LoVo (cell line): ENCODE data around the gene SYNDIG1.

Experiments used
- DNase-seq: peaks from one replicate; pipeline ENCODE4 v3.0.0-alpha.2; 2016; ENCODE audit warnings: low spot score

Gene SYNDIG1

GRCh38 chr20:24473435-24474223 is 4.2 kb downstream of the SYNDIG1 start:
- no peak for DNase-seq

DNA sequence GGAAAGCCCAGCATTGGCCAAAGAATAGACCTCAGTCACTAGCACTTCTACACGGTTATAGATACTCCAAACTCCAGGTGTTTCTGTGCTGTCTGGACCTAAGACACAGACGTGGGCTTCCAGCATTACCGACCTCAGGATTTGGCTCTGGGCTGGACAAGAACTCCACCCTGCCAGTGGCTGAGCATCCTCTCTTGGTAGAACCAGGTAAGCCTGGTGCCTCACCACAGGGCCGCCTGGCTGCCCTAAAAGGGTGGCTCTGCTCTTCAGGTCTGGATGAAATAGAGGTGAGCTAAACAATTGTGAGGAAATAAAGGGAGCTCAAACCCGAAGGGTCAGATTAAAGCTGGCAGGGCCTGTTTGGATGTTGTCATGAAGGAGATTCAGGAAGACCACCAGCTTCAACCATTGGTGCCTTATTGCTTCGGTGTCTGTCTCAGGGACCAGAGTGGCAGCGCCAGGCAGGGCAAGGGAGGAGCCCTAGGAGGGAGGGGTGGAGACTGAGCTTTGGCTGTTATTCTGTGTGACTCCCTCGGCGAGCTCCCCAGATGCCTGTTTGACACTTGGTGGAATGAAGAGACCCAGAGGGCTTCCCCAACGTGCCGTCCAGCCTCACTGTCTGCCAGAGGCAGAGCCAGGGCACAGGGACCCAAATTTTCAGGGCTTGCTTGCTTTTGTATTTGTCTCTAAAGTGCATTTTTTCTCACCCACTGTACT is 8.6 kb downstream of the SYNDIG1 start:
- no peak for DNase-seq

DNA sequence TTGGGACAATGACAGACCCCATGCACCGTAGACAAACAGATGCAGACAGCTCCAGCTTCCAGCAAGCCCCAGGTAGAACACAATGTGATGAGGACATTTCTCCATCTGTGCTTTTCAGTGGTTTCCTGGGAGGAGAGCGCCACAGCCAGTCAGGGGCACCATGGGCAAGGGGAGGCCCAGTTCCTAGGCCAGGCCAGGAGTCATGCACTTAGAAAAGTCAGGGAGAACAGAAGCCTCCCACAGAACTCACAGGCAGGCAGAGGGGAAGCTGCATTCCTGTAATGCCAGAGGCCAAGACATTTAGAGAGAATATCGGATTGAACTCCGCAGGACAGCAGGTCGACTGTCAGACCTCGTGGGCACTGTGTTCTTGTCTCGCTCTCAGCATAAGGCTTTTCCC is 9.2 kb downstream of the SYNDIG1 start:
- DNase-seq: no peak

DNA sequence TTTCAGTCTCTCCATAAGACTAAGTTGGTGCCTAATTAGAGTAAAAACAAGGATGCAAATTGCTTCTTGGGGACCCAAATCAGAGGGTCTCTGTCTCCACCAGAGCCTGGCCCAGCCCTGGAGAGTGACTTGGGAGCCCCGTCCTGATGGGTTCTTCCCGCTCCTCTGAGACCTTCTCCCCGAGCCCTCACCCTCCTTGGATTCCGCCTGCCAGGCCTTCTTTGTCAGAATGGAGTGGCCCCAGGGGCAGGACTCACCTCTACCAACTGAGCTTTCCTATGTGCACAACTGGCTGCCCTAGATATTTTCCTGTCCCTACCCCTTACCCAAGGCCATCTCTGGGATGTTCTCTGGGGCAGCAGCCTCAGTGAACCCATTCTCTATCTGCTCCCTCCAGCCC is 9.7 kb downstream of the SYNDIG1 start:
- DNase-seq: no peak

DNA sequence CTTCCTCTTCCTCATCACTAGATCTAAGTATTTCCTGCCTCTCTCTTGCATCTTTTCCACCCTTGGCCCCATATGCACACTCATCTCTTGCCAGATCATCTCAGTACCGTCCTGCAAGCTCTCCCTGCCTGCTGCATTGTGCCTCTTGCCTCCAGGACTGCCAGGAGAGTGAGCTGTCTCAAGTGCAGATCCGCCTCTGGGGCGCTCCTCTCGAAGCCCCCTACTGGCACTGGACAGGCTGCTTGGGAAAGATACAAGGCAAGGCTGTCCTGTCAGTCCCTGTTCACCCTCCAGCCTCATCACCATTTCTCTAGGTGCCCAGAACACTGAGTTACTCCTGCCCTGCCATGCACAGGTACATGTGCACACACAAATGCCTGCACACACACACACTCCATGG is 10.2 kb downstream of the SYNDIG1 start:
- no peak for DNase-seq

- no peak for DNase-seq
Observed at GRCh38 chr20:24480509-24480908, 11.1 kb downstream of the SYNDIG1 start.

DNA sequence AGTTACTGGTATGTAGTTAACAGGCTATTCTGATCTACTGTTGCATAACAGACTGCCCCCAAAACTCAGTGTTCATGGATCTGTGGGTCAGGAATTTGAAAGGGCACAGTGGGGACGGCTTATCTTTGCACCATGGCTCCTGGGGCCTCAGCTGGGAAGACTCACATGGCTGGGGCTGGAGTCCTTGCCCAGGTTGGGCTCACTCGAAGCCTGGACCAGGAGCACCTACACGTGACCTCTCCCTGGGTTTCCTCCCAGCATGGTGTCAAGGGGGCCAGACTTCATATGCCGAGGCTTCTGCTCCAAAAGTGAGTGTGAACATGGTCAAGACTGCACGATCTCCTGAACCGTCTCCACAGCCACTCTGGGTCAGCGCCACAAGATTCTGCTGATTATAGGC is 11.7 kb downstream of the SYNDIG1 start:
- no peak for DNase-seq

DNA sequence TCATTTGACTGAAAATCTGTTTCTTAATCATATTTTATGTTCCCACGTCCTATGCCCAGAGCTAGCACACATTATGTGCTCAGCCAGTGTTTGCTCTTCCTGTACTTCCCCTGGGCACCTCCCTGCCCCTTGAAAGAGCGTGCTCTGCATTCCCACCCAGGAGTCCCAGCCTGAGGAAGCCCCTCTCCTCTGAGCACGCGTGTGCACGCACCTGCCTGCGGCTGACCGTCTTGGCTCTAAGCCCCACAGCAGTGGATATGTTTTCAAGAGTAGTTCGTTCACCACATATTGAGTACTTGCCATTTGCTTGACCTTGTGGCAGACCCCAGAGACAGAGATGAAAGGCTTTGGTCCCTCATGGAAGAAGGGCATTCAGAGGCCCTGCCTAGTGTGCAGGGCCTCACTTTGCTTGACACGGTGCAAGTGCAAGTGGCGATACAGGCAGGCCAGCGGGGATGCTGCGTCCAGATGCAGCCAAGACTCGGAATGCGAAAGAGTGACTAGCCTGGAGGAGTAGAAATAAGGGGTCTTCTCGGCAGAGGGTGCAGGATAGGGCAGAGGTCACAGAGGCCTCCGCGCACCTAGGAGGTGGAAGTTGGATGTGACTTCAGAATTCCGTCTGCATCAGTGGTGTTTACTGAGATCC is 14.1 kb downstream of the SYNDIG1 start:
- DNase-seq: no peak

GRCh38 chr20:24484081-24484450 is 14.6 kb downstream of the SYNDIG1 start:
- DNase-seq: no peak

DNA sequence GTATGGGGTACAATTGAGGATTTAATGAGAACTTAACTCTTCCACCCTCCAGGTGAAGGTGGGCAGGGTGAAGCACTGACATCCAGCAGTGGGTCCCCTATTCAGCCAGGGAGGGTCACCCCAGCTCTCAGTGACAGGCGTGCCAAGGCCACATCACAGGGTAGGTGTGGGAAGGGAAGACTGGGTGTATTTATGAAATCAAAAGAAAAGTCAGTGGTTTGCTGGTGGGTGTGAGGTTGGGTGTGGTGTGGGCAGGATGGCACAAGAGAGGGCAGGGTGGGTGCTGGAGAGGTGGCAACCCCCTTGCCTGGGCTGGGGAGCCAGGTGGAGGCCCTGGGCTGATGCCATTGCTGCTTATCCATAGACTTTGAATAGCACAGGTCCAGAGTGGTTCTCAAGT is 16.6 kb downstream of the SYNDIG1 start:
- no peak for DNase-seq

DNA sequence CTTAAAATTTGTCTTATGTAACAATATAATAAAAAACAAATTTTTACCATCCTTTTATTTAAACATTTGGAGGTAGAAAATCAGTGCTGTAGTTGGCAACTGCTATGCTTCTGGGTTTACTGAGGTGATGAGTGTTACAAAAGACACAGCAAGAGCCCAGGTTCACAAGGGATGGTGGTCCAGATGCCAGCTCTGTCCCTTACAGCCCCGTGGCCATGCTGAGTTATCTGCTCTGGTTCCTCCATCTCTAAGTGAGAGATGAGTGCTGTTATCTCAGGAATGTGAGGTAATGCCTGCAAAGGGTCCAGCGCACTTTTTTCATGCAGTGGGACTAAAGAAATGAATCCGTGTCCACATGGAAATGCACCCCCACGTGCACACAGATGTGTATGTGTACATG is 17.8 kb downstream of the SYNDIG1 start:
- DNase-seq: no peak

DNA sequence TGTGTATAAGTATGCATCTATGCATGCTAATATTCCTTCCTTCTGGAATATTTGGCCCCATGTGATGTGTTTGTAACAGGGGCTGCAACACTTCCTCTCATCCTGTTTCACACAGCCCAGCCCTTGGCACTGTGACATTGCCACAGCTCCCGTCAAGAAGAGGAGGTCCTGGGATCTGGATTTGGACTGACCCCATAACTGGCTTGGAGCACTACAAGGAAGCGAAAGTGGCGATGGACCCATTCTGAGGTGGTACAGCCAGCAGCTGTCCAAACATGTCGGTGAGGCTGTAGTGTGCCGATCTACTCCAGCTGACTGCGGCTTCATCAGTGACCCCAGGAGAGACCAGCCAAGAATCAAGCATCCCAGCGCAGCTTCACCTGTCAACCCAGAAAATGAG is 18.2 kb downstream of the SYNDIG1 start:
- DNase-seq: no peak

DNA sequence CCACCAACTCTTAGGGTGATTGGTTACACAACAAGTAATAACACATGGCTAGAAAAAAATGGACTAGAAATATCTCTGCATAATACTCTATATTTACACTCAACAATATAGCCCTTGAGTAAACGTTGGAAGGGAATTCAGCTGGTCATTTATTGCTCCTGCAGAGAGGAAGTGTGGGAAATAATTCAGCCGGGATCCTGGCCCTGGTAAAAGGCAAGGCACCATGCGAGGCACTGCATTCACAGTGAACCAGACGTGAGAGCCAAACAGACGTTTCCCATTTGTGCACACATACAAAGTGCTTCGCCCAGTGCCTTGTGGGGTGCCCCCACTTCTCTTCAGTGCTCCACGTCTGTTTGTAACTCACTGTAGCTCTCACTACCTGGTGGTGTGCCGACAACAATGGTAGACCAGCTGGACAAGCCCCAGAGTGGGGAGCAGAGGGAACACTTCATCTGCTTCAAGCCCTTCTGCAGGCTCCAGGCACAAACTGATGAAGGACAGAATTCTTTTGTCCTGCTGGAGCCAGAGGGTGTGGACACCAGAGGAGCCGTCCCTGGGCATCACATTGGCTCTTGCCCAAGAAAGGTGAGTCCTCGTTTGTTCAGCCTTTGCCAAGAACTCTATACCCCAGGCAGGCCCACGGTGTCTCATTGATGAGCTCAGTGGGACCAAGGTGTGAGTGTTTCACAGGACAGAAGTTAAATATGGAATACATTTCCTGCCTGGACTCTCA is 18.8 kb downstream of the SYNDIG1 start:
- DNase-seq: no peak

- no peak for DNase-seq
Observed at GRCh38 chr20:24488800-24489175, 19.4 kb downstream of the SYNDIG1 start.

DNA sequence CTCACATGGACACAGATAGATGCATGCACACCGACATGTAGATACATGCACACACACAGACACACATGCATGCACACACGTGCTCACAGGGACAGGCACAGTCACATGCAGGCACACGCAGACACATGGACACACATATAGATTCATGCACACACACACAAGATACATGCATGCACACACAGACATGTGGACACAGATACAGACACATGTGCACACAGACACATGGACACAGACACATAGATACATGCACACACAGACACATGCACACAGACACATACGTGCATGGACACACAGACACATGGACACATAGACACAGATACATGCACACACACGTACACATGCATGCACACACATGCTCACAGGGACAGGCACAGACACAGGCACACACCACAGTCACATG is 19.8 kb downstream of the SYNDIG1 start:
- DNase-seq: no peak

DNA sequence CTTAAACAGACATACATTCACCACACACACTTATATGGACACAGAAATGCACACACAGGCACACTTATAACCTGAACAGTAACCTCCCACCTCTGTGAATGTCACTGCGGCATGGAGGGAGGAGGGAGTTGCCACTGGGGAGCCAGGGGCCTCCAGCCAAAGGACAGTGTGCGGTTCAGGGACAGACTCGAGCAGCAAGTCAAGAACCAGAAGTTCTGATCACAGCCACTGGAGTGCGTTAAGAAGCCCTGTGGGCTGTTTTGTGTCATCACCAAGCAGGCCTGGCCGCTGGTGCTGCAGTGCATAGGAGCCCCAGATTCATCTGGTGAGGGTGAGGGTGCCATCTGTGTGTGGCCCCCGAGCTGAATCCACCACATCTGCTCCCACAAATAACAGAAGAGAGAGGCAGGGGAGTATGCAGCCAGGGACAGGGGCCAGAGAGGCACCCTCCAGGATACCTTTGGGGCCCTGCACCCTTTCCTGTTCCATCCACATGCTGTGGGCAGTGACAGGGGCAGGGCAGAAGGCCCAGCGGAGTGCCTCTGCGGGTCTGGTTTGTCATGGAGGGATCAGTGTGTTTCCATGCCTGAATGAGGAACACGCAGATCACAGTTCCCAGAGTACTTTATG is 20.3 kb downstream of the SYNDIG1 start:
- DNase-seq: no peak

GRCh38 chr20:24490598-24490997 is 21.2 kb downstream of the SYNDIG1 start:
- DNase-seq: no peak

- DNase-seq: no peak
Observed at GRCh38 chr20:24491041-24491756, 21.8 kb downstream of the SYNDIG1 start.

DNA sequence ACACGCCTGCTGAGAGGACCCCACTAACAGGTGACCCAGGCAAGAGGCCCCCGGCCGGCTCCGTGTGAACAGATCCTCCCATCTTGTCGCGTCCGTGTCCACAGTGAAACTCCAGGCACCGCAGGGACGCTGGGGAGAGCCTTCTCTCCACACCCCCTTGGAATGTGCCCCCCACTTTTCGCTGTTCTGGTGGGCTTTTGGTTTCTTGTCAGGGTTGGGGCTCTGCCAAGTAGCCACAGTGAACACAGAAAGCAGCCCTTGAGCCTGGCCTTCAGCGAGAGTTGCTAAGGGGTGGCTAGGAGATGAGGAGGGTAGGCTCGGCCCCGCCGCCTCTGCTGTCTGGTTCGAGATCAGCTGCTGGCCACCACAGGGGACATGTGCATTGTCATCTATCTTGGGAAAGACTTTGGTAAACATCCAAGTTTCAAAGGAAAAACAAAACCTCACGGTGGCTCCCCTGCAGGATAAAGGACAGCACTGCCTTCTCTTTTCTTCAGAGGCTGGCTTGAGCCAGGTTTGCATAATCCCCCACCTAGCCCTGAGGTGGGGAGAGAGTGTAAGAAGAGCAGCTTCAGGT is 22.7 kb downstream of the SYNDIG1 start:
- DNase-seq: no peak

DNA sequence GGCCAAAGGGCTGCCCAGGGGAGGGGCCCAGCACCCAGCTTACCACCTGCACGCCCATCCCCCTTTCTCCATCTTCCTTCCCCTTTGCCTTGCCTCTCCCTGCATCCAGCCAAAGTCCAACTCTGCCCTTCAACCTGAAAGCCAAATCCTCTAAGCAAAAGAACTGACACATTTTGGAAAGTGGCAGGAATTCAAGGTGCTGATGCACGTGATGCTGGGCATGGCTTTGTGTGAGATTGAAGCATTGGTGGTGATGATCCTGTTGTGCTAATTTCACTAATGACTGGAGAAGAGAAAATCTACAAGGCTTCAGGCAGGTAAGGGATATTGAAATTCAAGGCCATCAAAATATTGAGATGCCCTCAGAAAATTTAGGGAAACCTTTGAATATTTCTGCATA is 23.3 kb downstream of the SYNDIG1 start:
- no peak for DNase-seq

GRCh38 chr20:24493181-24493580 is 23.8 kb downstream of the SYNDIG1 start:
- DNase-seq: no peak
